RWPE2 (cell line): ENCODE measurements around the gene SOWAHD.

Source experiments
- ATAC-seq: fragments of 200-7000 bp; cut with Tn5 transposase; 3 replicates; pipeline ENCODE4 v1.9.1; 2021; ENCODE audit warnings: low read depth
- DNase-seq: peaks from one replicate; pipeline ENCODE4 v3.0.0-alpha.2; 2020; ENCODE audit warnings: low spot score
- H3K27ac ChIP-seq: fragments of 450-650 bp; 2 replicates; pipeline ENCODE4 v1.5.1; 2017; ENCODE audit warnings: mild to moderate bottlenecking; ENCODE audit not compliant: poor library complexity, severe bottlenecking
- H3K27me3 ChIP-seq: fragments of 250-450 bp; sonication (Bioruptor Pico); 2 replicates; pipeline ENCODE4 v1.5.1; 2021; ENCODE audit warnings: mild to moderate bottlenecking, moderate library complexity; ENCODE audit not compliant: insufficient read depth, poor library complexity, severe bottlenecking
- H3K36me3 ChIP-seq: fragments of 250-450 bp; sonication (Bioruptor Pico); 2 replicates; pipeline ENCODE4 v1.5.1; 2020; ENCODE audit warnings: low read depth, mild to moderate bottlenecking, moderate library complexity
- H3K4me1 ChIP-seq: fragments of 250-450 bp; sonication (Bioruptor Pico); 2 replicates; pipeline ENCODE4 v1.5.1; 2021; ENCODE audit warnings: mild to moderate bottlenecking, moderate library complexity; ENCODE audit not compliant: insufficient read depth, poor library complexity, severe bottlenecking
- H3K4me3 ChIP-seq: fragments of 250-450 bp; sonication (Bioruptor Pico); 2 replicates; pipeline ENCODE4 v1.5.1; 2021; ENCODE audit warnings: mild to moderate bottlenecking, moderate library complexity; ENCODE audit not compliant: severe bottlenecking
- H3K9me3 ChIP-seq: fragments of 250-450 bp; sonication (Bioruptor Pico); 2 replicates; pipeline ENCODE4 v1.5.1; 2021; ENCODE audit warnings: mild to moderate bottlenecking, moderate library complexity; ENCODE audit not compliant: severe bottlenecking
- CTCF ChIP-seq: fragments of 450-650 bp; IDR thresholded peaks from one replicate; pipeline ENCODE4 v1.5.1; 2017; ENCODE audit warnings: mild to moderate bottlenecking, moderate library complexity; ENCODE audit not compliant: poor library complexity, severe bottlenecking

SOWAHD gene

GRCh38 chrX:119783026-119783425, 24.6 kb downstream of the SOWAHD start:
- ATAC-seq (no peak), DNase-seq (no peak)
- no peaks in the 10 kb centered on the region for H3K9me3 ChIP-seq
- H3K4me1 ChIP-seq: no peaks in the 10 kb centered on the region
- TF ChIP-seq CTCF: no peak
- no peaks in the 10 kb centered on the region for H3K27me3 ChIP-seq
- no peak overlapping the region for H3K4me3 ChIP-seq
- peaks cover 35% of the 10 kb centered on the region for H3K36me3 ChIP-seq
- no peak overlapping the region for H3K27ac ChIP-seq

- H3K4me3 ChIP-seq: no peak overlapping the region
- peaks cover 7% of the 10 kb centered on the region for H3K4me1 ChIP-seq
- no peak for DNase-seq
- H3K27me3 ChIP-seq: no peaks in the 10 kb centered on the region
- no peaks in the 10 kb centered on the region for H3K9me3 ChIP-seq
- peaks cover 54% of the 10 kb centered on the region for H3K36me3 ChIP-seq
- H3K27ac ChIP-seq: no peak overlapping the region
- peak; percentile 8 for TF ChIP-seq CTCF
- peak; percentile 37; the same call in 1 of the 3 replicates for ATAC-seq
Observed at GRCh38 chrX:119784747-119785446, 26.5 kb downstream of the SOWAHD start.

- no peaks in the 10 kb centered on the region for H3K9me3 ChIP-seq
- peaks cover 7% of the 10 kb centered on the region for H3K4me1 ChIP-seq
- DNase-seq (no peak), ATAC-seq (peak; percentile 26)
- TF ChIP-seq CTCF: no peak
- H3K27ac ChIP-seq: peak overlapping the region; percentile 87
- H3K4me3 ChIP-seq: peak overlapping the region; percentile 96
- no peaks in the 10 kb centered on the region for H3K27me3 ChIP-seq
- peaks cover 47% of the 10 kb centered on the region for H3K36me3 ChIP-seq
Observed at GRCh38 chrX:119790977-119791436, 32.6 kb downstream of the SOWAHD start.

GRCh38 chrX:119791437-119792231, 33.2 kb downstream of the SOWAHD start, which contains the start of gene RPL39:
Gene RPL39 (minus strand): TSS chrX:119791630. CDS start chrX:119791576, 54 bp downstream.
- ATAC-seq: peak; percentile 93
- peak; percentile 78 for DNase-seq

More at GRCh38 chrX:119791437-119792231, 33.2 kb downstream of the SOWAHD start, which contains the start of gene RPL39:
- Histone ChIP-seq H3K36me3 (peaks cover 41% of the 10 kb centered on the region), H3K4me1 (peaks cover 7% of the 10 kb centered on the region), H3K27ac (peak within 1 kb of the TSS; percentile 87), H3K4me3 (peak within 1 kb of the TSS; percentile 96), H3K27me3 (no peaks in the 10 kb centered on the region), H3K9me3 (no peaks in the 10 kb centered on the region)
- TF ChIP-seq CTCF: no peak
